HEK293 (cell line): ENCODE measurements around the gene SLC28A1.

Source experiments
- CTCF ChIP-seq: fragments of 450-650 bp; formaldehyde crosslinking; IDR thresholded peaks from 2 replicates; pipeline ENCODE4 v1.5.1; 2016; ENCODE audit warnings: missing biosample characterization, missing genetic modification characterization
- ZNF10 ChIP-seq: fragments of 450-650 bp; formaldehyde crosslinking; IDR thresholded peaks from 2 replicates; pipeline ENCODE4 v1.5.1; 2017; ENCODE audit warnings: missing biosample characterization, missing genetic modification characterization
- ZNF16 ChIP-seq: fragments of 450-650 bp; formaldehyde crosslinking; IDR thresholded peaks from 2 replicates; pipeline ENCODE4 v1.5.1; 2016; ENCODE audit warnings: low read depth, missing biosample characterization, missing genetic modification characterization
- ZNF585B ChIP-seq: fragments of 450-650 bp; formaldehyde crosslinking; IDR thresholded peaks from 2 replicates; pipeline ENCODE4 v1.5.1; 2016; ENCODE audit warnings: missing biosample characterization, missing genetic modification characterization

DNA sequence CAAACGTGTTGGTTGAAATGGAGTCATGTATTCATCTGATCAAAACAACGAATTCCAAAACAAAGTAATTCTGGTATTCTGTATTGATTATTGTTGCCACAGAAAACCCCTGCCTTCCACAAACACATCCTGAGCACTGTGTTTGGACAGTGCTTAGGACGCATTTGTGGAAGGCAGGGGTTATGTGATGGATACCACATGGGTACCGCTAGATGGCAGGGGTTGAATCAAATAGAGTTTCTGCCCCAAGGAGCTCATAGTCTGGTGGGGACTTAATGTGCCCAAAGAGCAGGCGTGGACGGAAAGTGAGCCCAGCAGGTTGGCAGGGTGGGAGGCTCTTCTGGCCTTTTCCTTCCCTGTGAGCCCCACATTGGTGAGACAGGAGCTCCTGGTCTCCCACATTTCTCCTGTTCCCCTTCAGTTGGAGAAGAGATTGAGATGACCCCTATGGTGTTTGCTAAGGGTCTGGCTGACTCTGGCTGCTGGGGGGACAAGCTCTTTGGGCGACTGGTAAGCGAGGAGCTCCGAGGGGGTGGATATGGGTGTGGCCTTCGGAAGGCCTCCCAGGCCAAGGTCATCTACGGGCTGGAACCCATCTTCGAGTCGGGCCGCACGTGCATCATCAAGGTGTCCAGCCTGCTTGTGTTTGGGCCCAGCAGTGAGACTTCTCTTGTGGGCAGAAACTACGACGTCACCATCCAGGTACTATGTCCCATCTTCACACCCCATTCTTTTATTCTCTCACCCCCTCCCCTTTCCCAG lies 22.1 kb upstream of the SLC28A1 start:
- TF ChIP-seq CTCF (tag by site-specific recombination) = no peak
- TF ChIP-seq ZNF16 (tag by site-specific recombination) = no peak
- no peak for TF ChIP-seq ZNF10 (tag by site-specific recombination)
- TF ChIP-seq ZNF585B (tag by site-specific recombination) = no peak
